ENCODE data around the gene GNMT. TPM values are rescaled to one million over a fixed set of nuclear protein-coding genes. Genes with fewer than 3 reads are reported as not detected.

GNMT gene
- total RNA-seq, 1 experiment from 2014 or later, result 0.30 TPM

DNA sequence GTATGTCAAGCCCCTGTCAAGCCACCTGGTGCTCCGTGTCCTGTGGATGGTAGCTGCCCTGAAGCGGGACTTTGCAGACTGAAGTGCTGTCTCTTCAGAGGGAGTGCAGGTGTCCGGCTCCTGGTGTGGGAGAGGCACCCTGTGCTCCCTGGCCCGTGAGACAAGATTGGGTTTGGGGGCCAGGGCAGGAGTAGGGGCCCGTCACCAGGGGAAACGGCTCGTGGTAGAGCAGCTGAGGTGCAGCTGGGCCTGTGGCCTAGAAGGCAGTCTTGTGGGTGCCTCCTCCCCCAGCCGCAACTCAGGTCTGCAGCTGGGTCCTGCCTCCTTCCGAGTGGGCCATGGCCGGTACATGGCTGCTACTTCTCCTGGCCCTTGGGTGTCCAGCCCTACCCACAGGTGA, 44.8 kb upstream of the GNMT start, which contains the start of gene PTCRA:
PTCRA (plus strand) TSS at position 322 of the 400 bp plus-strand sequence; CDS start at position 339, 17 bp downstream.
- no peak within 1 kb of the TSS for H3K4me3 Mint-ChIP-seq (ENCODE audit: unreplicated experiment)
- H3K27ac Mint-ChIP-seq (ENCODE audit: low read depth, unreplicated experiment), result no peak within 1 kb of the TSS
- H3K4me1 Mint-ChIP-seq (ENCODE audit: insufficient read depth, unreplicated experiment), result no peaks in the 10 kb centered on the region
- CTCF ChIA-PET, result interaction anchor here (1.5 kb wide), 1 partner anchor 14 kb away, joined by 8 read pairs; no protein-coding TSS in a partner anchor
- POLR2A ChIA-PET, result interaction anchor here (0.9 kb wide), 1 partner anchor 26 kb away, joined by 3 read pairs; no protein-coding TSS in a partner anchor
- no peaks in the 10 kb centered on the region for H3K36me3 Mint-ChIP-seq (ENCODE audit: insufficient read depth, unreplicated experiment)
- TF ChIP-seq, protein P1, sequence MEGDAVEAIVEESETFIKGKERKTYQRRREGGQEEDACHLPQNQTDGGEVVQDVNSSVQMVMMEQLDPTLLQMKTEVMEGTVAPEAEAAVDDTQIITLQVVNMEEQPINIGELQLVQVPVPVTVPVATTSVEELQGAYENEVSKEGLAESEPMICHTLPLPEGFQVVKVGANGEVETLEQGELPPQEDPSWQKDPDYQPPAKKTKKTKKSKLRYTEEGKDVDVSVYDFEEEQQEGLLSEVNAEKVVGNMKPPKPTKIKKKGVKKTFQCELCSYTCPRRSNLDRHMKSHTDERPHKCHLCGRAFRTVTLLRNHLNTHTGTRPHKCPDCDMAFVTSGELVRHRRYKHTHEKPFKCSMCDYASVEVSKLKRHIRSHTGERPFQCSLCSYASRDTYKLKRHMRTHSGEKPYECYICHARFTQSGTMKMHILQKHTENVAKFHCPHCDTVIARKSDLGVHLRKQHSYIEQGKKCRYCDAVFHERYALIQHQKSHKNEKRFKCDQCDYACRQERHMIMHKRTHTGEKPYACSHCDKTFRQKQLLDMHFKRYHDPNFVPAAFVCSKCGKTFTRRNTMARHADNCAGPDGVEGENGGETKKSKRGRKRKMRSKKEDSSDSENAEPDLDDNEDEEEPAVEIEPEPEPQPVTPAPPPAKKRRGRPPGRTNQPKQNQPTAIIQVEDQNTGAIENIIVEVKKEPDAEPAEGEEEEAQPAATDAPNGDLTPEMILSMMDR (IDR thresholded peaks at IDR 0.05; ENCODE audit: unreplicated experiment), result no peak
- no peaks in the 10 kb centered on the region for H3K9me3 Mint-ChIP-seq (ENCODE audit: unreplicated experiment)
- BruUV-seq (replicated peaks), result no TSS peak
- intact Hi-C loops (cut with micrococcal nuclease), result no loop called here
- DNase-seq (ENCODE audit: unreplicated experiment), result no peak
- no peaks in the 10 kb centered on the region for H3K27me3 Mint-ChIP-seq (ENCODE audit: insufficient read depth, unreplicated experiment)

DNA sequence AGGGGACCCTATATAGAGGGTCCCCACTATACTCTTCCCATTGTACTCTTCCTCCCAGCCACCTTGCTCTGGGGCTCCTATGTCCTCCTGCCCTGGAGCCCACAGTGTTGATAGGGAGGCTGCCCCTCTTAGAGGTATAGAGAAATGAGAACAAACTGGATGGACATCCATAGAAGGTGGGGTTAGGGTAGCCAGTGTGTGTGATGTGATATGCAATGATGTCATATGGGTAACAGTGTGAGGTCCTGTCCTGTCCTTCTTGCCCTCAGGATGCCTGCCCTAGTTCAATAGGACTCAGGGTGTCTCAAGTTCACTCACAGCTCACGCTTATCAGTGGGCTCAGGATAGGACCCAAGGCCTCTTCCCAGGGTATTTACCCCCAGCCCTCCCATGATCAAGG, 44.3 kb upstream of the GNMT start:
- intact Hi-C loops (cut with micrococcal nuclease), result no loop called here
- ChIA-PET CTCF (interaction anchor here (1.5 kb wide), 1 partner anchor 15 kb away, joined by 8 read pairs; no protein-coding TSS in a partner anchor), POLR2A (no interaction called here)
- H3K9me3 Mint-ChIP-seq (ENCODE audit: unreplicated experiment), result no peaks in the 10 kb centered on the region
- H3K36me3 Mint-ChIP-seq (ENCODE audit: insufficient read depth, unreplicated experiment), result no peaks in the 10 kb centered on the region
- H3K4me3 Mint-ChIP-seq (ENCODE audit: unreplicated experiment), result no peak overlapping the region
- TF ChIP-seq, protein P1 (IDR thresholded peaks at IDR 0.05; ENCODE audit: unreplicated experiment), result no peak
- no peak for DNase-seq (ENCODE audit: unreplicated experiment)
- no peak overlapping the region for H3K27ac Mint-ChIP-seq (ENCODE audit: low read depth, unreplicated experiment)
- H3K4me1 Mint-ChIP-seq (ENCODE audit: insufficient read depth, unreplicated experiment), result no peaks in the 10 kb centered on the region
- no TSS peak for BruUV-seq (replicated peaks)
- no peaks in the 10 kb centered on the region for H3K27me3 Mint-ChIP-seq (ENCODE audit: insufficient read depth, unreplicated experiment)

DNA sequence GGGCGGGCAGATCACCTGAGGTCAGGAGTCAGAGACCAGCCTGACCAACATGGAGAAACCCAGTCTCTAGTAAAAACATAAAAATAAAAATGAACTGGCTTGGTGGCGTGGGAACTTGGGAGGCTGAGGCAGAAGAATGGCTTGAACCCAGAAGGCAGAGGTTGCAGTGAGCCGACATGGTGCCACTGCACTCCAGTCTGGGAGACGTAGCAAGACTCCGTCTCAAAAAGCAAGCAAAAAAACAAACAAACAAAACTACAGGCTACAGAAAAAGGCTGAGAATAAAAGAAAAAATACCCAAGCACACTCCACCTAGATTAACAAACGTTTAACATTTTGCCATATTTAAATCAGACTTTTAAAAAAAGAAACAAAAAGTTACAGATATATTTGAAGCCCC, 38.8 kb upstream of the GNMT start:
- CTCF ChIA-PET, result no interaction called here

DNA sequence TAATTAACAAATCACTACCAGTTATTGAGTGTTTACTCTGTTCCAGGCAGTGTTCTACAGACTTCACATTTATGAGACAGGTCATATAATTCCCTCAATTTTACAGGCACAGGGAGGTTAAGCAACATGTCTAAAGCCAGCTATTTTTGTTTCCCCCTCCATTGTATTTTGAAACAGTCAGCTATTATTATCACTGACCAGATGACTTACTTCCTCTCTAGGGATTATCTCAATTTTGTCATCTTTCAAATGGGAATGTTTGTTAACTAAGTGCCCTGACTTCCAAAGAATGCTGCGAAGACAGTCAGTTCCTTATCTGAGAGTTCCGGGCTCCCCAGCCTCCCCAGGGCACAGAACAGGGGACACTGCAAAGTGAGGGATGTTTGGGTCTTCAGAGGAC, 36.9 kb upstream of the GNMT start:
- H3K36me3 Mint-ChIP-seq (ENCODE audit: insufficient read depth, unreplicated experiment), result no peaks in the 10 kb centered on the region
- no peak overlapping the region for H3K27ac Mint-ChIP-seq (ENCODE audit: low read depth, unreplicated experiment)
- no peaks in the 10 kb centered on the region for H3K9me3 Mint-ChIP-seq (ENCODE audit: unreplicated experiment)
- TF ChIP-seq, protein P1 (IDR thresholded peaks at IDR 0.05; ENCODE audit: unreplicated experiment), result no peak
- DNase-seq (ENCODE audit: unreplicated experiment), result no peak
- H3K27me3 Mint-ChIP-seq (ENCODE audit: insufficient read depth, unreplicated experiment), result no peaks in the 10 kb centered on the region
- no peak overlapping the region for H3K4me3 Mint-ChIP-seq (ENCODE audit: unreplicated experiment)
- POLR2A ChIA-PET, result no interaction called here
- intact Hi-C loops (cut with micrococcal nuclease), result no loop called here
- CTCF ChIA-PET, result no interaction called here
- no TSS peak for BruUV-seq (replicated peaks)
- peaks cover 6% of the 10 kb centered on the region for H3K4me1 Mint-ChIP-seq (ENCODE audit: insufficient read depth, unreplicated experiment)

More for the DNA sequence above, 38.8 kb upstream of the GNMT start:
- TF ChIP-seq, protein P1 (IDR thresholded peaks at IDR 0.05; ENCODE audit: unreplicated experiment), result no peak
- Mint-ChIP-seq H3K36me3 (ENCODE audit: insufficient read depth, unreplicated experiment) (no peaks in the 10 kb centered on the region), H3K27ac (ENCODE audit: low read depth, unreplicated experiment) (no peak overlapping the region), H3K9me3 (ENCODE audit: unreplicated experiment) (no peaks in the 10 kb centered on the region), H3K4me3 (ENCODE audit: unreplicated experiment) (no peak overlapping the region), H3K27me3 (ENCODE audit: insufficient read depth, unreplicated experiment) (no peaks in the 10 kb centered on the region), H3K4me1 (ENCODE audit: insufficient read depth, unreplicated experiment) (no peaks in the 10 kb centered on the region)
- POLR2A ChIA-PET, result no interaction called here
- intact Hi-C loops (cut with micrococcal nuclease), result no loop called here
- no TSS peak for BruUV-seq (replicated peaks)
- no peak for DNase-seq (ENCODE audit: unreplicated experiment)
